GM19468 (cell line): Measurements from ENCODE around the gene IGFALS.

Experiments used
- ATAC-seq: cut with Tn5 transposase; IDR thresholded peaks from one replicate; pipeline ENCODE4 v1.9.1; 2021; ENCODE audit warnings: mild to moderate bottlenecking, moderate library complexity, moderate number of reproducible peaks; ENCODE audit not compliant: unreplicated experiment; ENCODE audit errors: extremely low read depth

The IGFALS gene

DNA sequence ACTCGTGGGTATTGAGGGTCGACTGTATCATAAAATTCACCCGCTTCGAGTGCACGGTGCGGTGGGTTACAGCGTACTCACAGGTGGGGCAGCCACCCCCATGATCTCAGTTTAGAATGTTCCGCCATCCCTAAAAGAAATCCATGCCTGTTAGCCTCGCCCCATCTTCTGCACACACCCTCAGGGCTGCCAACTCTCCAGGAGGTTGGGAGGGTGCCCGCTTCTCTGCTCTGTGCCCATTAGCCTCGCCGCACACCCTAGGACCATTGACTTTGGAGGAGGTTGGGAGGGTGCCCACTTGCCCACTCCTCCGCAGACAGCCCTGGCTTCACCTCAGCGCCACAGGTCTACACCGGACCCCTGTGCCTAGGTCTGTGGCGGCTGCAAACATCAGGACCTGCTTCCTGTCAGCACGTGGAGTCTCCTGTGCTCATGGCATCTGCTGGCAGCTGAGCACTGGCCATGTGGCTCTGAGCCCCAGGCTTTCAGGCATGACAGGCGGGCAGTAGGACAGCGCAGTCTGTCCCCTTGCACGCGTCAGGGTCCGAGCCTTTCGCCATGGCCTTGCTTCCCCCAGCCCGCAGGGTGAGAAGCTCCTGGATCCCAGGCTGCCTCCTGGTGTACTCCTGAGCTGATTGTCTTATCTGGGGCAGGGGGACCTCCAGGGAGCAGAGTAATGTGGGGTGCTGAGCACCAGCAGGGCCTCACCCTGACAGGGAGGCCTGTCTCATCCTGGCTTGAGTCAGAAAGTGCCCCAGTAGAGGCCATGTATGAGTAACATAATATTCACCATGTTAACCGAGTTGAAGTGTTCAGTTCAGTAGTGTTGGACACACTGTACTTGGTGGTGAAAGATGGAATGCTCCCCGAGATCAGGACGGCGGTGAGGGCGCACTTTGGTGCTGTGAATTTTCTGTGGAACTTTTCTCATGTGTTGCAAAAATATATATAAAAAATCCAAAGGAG, 44.1 kb downstream of the IGFALS start:
- no peak for ATAC-seq

- no peak for ATAC-seq
These were observed 45.6 kb downstream of the IGFALS start for GRCh38 chr16:1747934-1748333.

GRCh38 chr16:1746693-1747195, 46.8 kb downstream of the IGFALS start:
- ATAC-seq: no peak

DNA sequence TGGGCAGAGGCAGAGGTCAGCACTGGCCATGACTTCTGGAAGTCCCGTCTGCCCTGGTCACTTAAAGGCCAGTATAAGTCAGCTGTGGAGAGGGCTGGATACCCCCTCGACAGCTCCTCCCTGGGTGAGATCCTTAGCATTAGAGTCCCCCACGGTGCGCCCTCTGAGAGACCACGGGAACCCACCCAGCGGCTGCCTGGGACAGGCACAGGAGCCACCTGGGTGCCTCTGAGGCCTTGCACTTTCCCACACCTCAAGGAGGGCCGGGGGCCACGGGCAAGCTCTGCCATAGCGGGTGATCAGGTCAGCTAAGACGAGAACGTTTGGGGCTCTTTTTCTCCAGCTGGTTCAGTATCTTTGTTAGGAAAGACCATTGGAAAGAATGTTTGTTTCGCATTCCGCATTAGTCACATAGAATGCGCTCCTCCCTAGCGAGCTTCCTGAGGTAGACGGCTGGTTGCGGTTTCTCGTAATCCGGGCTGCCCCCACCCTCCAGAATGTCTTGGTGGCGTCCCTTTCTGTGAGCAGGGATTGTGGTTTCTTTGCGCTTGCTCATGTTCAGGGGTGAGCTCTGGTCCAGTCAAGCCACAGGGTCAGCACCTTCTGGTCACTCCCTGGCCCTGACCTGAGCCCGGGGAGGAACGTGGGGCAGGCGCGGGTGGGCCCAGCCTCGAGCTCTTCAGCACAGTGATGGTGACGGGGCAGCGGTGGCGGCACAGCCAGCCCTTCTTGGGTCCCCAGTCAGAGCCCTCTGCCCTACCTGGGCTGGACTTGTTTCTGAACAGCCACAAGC, 47.4 kb downstream of the IGFALS start:
- no peak for ATAC-seq

GRCh38 chr16:1745181-1745899, 48.2 kb downstream of the IGFALS start:
- no peak for ATAC-seq

DNA sequence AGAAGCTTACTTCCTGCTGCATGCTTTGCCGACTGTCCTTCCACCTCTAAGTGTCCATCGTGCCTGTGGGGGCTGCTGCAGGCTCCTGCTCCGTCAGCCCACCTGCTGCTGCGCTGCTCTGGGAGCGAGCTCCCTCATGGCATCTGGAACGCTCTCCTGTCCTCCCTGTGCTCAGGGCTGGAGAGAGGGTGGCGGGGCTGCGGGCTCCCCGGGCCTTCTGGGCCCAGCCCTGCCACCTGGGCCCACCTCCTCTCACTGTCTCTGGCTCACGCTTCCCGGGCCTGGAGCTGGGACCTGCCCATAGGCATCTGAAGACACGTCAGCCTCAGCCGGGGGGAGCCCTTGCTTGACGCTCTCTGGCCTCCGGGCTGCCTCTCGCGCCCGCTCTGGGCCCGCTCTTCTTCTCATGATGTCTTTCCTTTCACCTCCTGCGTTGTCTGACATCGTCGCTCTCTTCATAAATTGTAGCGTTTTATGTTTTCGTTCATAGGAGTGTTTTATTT, 49.1 kb downstream of the IGFALS start:
- no peak for ATAC-seq

- ATAC-seq: no peak
These were observed 49.8 kb downstream of the IGFALS start for GRCh38 chr16:1743376-1744337.

GRCh38 chr16:1741553-1742165, 51.8 kb downstream of the IGFALS start:
- ATAC-seq: no peak

- ATAC-seq: no peak
These were observed 52.6 kb downstream of the IGFALS start for GRCh38 chr16:1740781-1741490.
